ENCODE data around the gene CRYL1. TPM values are rescaled to one million over a fixed set of nuclear protein-coding genes. Genes with fewer than 3 reads are reported as not detected.

Gene CRYL1
- total RNA-seq, 1 experiment from 2014 or later: 3.7 TPM

DNA sequence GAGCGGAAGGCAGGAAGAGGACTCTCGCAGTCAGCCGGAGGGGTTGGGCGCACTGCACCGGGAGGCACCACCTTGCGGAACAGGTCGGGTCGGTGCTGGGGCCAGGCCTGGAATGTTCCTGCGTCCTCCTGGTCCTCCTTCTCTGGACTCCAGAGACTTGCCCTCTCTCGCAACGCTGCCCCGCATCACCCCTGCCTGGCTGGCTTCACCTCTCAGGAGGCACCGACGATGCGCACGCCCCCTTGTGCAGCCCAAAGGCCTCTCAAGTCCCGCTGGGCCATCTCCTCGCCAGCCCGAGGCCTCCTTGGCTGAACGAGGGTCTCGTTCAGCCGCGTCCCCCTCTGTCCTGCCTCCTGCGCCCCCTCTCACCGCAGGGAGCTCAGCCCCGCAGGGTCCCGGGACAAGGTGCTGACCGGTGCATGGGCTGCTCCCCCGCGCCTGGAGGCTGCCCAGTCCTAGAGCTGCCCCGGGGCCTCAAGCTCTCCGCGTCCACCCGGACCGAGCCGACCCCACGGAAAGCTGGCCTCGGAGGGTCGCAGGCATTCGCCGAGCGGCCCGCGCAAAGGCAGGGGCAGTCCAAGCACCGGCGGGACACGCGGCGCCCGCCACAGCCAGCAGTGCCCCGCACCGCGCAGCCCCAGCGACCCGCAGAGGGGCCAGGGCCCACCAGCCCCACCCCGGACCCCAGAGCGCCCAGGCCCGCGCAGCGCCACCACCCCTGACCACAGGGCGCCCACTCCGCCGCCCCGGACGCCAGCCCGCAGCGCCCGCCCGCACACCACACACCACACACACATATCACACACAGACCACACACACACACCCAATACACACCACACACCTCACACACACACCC is 133.8 kb downstream of the CRYL1 start:
- no peaks in the 10 kb centered on the region for H3K23me2 ChIP-seq (ENCODE audit: insufficient read length, low read depth, low read length, poor library complexity, severe bottlenecking)
- no peaks in the 10 kb centered on the region for H3K27me3 ChIP-seq (ENCODE audit: insufficient read depth, low read length)
- no peaks in the 10 kb centered on the region for H3K4me1 ChIP-seq (ENCODE audit: insufficient read depth, low read length)
- no peak overlapping the region for H3K4ac ChIP-seq (ENCODE audit: low read depth, low read length)
- H3K18ac ChIP-seq (ENCODE audit: insufficient read length, low read depth, low read length): no peak overlapping the region
- H3K56ac ChIP-seq (ENCODE audit: insufficient read length, low read depth, low read length): no peak overlapping the region
- no peaks in the 10 kb centered on the region for H3K9me3 ChIP-seq (ENCODE audit: control insufficient read depth, low read depth, low read length)
- Mint-ChIP-seq H3K9me3 (peaks cover 5 to 10% of the 10 kb centered on the region in 2 experiments; a peak in 4 of 5 replicates), H3K36me3 (ENCODE audit: insufficient read depth in 1 of 3, low read depth in 3 of 3) (peaks cover 0 to 4% (median 0%) of the 10 kb centered on the region in 3 experiments; a peak in 3 of 7 replicates), H3K27ac (no peak overlapping the region; a peak in 1 of 7 replicates), H3K4me1 (no peaks in the 10 kb centered on the region), H3K27me3 (ENCODE audit: low read depth) (peaks cover 4% of the 10 kb centered on the region), H3K4me3 (no peak overlapping the region)
- H3K4me2 ChIP-seq (ENCODE audit: insufficient read depth, insufficient read length, low read length): no peak overlapping the region
- no peaks in the 10 kb centered on the region for H4K20me1 ChIP-seq (ENCODE audit: control insufficient read depth, insufficient read depth, insufficient read length)
- no peak for DNase-seq
- WGBS (ENCODE audit: extremely low coverage, insufficient read length, low lambda C conversion rate): no CpG with 5 or more reads among the region's 69 CpGs
- H4K8ac ChIP-seq (replicated peaks; ENCODE audit: insufficient read length, low read depth, low read length): no peak overlapping the region
- H2AK5ac ChIP-seq (ENCODE audit: insufficient read length, low read length): no peak overlapping the region
- H3K9ac ChIP-seq (ENCODE audit: extremely low read depth, insufficient read length, low read length): no peak overlapping the region
- H4K91ac ChIP-seq (ENCODE audit: insufficient read length, low read depth, low read length): no peak overlapping the region
- no peak overlapping the region for H2AFZ ChIP-seq (ENCODE audit: low read length)
- H3K79me2 ChIP-seq (ENCODE audit: insufficient read depth, low read length): no peaks in the 10 kb centered on the region
- no peak overlapping the region for H2BK120ac ChIP-seq (ENCODE audit: low read depth, low read length, poor library complexity, severe bottlenecking)
- TF ChIP-seq, protein P1, sequence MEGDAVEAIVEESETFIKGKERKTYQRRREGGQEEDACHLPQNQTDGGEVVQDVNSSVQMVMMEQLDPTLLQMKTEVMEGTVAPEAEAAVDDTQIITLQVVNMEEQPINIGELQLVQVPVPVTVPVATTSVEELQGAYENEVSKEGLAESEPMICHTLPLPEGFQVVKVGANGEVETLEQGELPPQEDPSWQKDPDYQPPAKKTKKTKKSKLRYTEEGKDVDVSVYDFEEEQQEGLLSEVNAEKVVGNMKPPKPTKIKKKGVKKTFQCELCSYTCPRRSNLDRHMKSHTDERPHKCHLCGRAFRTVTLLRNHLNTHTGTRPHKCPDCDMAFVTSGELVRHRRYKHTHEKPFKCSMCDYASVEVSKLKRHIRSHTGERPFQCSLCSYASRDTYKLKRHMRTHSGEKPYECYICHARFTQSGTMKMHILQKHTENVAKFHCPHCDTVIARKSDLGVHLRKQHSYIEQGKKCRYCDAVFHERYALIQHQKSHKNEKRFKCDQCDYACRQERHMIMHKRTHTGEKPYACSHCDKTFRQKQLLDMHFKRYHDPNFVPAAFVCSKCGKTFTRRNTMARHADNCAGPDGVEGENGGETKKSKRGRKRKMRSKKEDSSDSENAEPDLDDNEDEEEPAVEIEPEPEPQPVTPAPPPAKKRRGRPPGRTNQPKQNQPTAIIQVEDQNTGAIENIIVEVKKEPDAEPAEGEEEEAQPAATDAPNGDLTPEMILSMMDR (conservative IDR thresholded peaks at IDR 0.05): no peak
- no peak overlapping the region for H2BK12ac ChIP-seq (ENCODE audit: insufficient read length, low read depth, low read length)
- no peak overlapping the region for H4K5ac ChIP-seq (ENCODE audit: insufficient read length, low read depth, low read length)
- no peak overlapping the region for H3K23ac ChIP-seq (ENCODE audit: insufficient read length, low read depth, low read length)
- no peak overlapping the region for H2BK5ac ChIP-seq (ENCODE audit: insufficient read length, low read length)
- H3K14ac ChIP-seq (ENCODE audit: insufficient read depth, low read length): no peak overlapping the region
- no peak overlapping the region for H3K27ac ChIP-seq (ENCODE audit: insufficient read length, low read depth, low read length)
- H3T11ph ChIP-seq (ENCODE audit: low read length): no peak overlapping the region
- no peak overlapping the region for H2BK15ac ChIP-seq (ENCODE audit: low read depth, low read length)
- H3K79me1 ChIP-seq (ENCODE audit: insufficient read depth, low read depth, low read length, poor library complexity, severe bottlenecking): no peaks in the 10 kb centered on the region
- no peak overlapping the region for H2BK20ac ChIP-seq (ENCODE audit: low read depth, low read length, poor library complexity, severe bottlenecking)
